D341Med (cell line): ENCODE results near the gene FMNL2.
"Not testable (repeated sequence)": the region's sequence is repeated elsewhere in the genome, so short reads cannot be mapped to it uniquely, and the experiment has no call there.

ENCODE experiments used
- DNase-seq: peaks from one replicate; pipeline ENCODE4 v3.0.0; 2012; ENCODE audit warnings: low spot score

The FMNL2 gene

DNA sequence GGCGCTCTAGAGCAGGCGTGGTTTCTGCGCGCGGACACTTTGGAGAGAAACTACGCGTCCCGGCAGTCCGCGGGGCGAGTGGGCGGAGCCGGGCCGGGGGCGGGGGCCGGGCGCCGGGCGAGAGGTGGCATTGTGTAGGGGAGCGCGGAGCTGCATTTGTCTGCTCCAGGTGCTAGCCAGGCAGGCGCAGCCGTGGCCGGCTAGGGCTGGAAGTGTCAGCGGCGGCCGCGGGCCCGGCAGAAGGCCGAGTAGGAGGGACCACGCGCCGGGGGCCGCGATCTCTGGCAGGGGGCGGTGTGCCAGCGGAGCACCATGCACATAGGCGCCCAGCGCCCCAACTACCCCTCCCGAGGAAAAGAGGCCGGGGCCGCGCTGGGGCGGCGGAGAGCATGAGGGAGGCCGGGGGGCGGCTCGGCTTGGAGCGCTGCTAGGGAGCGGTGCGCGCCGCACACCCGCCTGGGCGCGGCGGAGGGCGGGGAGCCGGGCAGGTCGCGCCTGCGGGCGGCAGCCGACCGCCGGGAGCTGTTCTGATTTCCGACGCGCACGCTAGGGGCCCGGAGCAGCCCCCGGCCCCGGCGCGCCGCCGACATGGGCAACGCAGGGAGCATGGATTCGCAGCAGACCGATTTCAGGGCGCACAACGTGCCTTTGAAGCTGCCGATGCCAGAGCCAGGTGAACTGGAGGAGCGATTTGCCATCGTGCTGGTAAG, at the start of gene FMNL2:
Gene FMNL2, plus strand, starts transcription at position 159 of the 710 bp plus-strand sequence.
- peak; percentile 93 for DNase-seq

DNA sequence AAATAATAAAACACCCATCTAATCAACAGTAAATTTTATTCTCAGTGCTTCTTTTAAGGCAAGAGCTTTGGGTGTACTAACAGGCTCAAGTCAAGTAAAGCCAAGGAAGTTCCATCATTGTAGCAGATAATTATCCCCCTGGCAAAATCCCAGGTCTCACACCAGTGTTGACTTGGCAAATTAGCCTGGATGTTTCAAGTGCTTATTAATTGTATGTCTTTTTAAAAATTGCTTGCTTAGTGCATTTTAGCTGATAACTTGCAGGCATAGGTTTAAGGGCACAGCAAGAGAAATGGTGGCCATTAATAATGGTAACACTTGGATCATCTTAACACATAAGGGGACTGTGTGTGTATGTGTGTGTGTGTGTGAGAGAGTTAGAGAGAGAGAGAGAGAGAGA, 42.0 kb upstream of the FMNL2 start:
- no peak for DNase-seq

DNA sequence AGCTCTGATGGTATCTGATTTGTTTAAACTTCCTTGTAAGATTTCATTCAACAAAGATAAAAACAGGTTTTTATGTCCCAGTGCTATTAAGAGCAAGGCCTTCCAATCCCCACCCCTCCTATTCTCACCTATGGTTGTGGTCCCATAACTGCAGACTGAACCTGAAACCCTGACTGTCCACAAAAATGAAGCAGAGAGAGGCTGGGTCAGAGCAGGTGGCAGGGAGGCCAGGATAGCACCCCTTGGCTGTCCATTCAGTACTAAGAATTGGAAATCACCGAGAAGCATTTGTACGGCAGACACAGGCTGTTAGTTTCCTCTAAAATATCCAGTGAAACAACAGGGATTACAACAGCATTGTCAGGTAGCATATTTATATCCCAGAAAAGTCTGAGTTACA, 37.3 kb upstream of the FMNL2 start:
- no peak for DNase-seq

DNA sequence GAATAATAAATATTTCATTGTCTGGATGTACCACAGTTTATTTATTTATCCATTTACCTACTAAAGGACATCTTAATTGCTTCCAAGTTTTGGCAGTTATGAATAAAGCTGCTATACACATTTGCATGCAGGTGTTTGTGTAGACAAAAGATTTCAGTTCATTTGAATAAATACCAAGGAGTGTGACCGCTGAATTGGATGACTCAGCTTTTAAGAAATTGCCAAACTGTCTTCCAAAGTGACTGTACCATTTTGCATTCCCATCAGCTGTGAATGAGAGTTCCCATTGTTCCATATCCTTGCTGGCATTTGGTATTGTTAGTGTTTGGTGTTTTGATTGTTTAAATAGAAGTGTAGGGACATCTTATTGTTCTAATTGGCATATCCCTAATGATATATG, 36.2 kb upstream of the FMNL2 start:
- DNase-seq: no peak

DNA sequence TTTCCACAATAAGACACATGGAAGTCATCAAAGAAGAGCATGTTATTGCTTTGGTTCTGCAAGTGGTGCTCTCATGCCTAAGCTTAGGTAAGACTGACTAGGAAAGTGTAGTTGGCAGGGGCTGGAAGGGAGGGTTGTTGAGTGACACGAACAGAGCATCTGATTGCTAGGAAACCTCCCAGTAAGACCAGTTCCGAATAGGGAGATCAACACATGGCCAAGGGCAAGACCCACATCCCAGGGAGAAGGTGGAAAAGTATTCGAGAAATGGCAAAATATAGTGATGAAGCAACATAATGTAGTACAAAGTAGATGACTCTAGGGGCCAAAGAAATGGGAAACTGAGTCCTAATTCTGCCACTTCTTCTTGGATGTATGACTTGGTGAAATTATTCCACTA, 33.8 kb upstream of the FMNL2 start:
- no peak for DNase-seq

DNA sequence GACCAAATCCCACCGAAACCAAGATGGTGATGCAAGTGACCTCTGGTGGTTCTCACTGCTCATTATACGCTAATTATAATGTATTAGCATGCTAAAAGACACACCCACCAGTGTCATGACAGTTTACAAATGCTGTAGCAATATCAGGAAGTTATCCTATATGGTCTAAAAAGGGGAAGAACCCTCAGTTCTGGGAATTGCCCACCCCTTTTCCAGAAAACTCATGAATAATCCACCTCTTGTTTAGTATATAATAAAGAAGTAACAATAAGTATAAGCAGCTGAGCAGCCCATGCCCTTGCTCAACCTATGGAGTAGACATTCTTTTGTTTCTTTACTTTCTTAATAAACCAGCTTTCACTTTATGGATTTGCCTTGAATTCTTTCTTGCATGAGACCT, 31.0 kb upstream of the FMNL2 start:
- DNase-seq: no peak

DNA sequence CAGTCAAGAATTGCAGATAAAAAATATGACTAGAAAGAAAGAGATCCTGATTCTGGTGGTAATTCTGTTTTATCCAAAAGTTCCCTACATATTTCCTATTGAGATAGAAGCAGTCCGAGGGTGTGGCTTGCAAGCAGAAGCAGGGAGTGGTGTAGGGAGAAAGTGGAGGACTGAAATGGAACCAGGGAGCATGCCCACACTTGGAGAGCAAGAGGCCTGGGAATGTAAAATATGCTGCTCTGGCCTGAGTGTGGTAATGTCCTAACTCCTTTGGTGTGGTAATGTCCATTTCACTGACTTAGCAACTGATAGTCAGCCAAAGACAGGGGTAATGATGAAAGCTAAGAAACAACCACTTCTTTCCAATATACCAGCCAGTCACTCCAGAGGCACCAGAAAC, 30.1 kb upstream of the FMNL2 start:
- DNase-seq: no peak

DNA sequence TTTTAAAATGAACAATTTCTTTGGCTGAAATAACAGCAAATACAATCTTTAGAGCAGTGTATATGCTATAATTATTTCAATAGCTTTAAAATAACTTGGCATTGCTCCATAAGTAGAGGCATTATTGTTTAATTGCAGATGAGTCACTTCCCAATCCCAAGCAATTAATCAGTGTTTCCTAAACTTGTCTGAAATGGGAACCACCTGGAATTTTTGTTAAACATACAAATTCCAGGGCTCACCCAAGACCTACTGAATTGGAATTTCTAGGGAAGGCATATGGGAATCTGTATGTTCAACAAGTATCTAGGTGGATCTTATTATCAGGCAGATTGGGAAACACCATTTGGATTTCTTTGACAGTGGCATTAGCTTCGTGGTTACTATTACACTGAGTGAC, 27.1 kb upstream of the FMNL2 start:
- no peak for DNase-seq

DNA sequence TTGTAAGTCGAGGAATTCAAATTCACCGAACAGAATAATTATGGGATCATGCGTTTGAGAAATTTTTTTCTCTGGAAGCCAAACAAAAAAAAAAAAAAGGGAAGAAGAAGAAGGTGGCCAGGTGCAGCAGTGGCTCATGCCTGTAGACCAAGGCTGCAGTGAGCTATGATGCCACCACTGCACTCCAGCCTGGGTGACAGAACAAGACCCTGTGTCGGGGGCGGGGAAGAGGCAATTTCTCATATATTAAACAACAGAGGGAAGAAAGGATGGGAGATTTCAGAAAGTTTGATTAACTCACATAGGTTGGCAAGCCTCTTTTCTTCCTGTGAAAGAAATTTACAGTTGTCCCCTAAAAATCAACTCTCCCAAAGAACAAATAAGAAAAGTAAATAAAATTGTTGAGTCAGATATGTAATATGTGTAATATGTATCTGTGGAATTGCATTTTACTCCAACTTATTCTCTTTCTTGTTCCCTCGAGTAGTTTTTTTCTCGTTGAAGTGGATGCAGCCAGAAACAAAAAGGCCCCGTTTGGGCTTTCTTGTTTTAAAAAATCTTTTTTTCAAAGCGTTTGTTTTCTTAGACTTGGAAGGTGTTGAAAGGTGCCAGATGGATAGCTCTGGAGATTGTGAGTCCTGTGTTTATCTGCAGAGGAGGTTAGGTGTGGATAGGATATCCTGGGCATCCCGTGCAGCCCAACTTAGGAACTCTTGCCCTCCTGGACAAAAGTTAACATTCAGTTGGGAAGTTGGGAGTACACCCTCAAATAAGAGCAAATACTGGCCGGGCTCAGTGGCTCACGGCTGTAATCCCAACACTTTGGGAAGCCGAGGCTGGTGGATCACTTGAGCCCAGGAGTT, 25.4 kb upstream of the FMNL2 start:
- DNase-seq: no peak

DNA sequence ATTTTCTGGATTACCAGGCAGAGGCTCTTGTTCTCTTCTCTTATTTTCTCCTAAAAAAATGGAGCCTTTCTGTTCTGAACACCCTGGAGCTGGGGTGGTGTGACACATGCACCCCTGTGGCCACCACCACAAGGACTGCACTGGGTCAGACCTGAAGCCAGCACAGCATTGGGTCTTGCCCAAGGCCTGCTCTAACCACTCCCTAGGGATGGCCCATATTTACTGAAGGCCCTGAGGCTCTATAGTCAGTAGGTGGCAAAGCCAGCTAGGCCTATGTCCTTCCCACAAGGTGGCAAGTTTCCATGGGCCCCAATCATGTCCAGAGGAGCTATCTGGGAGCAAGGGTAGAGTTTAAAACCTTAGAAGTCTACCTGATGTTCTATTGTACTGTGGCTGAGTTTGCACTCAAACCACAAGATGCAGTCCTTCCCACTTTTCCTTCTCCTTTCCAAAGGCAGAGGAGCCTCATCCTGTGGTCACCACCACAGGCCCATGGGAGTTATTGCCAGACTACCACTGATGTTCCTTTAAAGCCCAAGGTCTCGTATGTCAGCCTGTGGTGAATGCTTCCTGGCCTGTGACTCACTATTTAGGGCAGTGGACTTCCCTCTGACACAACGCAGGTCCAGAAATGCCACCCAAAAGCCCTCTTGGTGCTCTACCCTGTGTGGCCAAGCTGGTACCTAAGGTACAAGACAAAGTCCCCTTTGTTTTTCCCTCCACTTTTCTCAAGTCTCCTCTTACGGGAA, 15.0 kb upstream of the FMNL2 start:
- DNase-seq: no peak

DNA sequence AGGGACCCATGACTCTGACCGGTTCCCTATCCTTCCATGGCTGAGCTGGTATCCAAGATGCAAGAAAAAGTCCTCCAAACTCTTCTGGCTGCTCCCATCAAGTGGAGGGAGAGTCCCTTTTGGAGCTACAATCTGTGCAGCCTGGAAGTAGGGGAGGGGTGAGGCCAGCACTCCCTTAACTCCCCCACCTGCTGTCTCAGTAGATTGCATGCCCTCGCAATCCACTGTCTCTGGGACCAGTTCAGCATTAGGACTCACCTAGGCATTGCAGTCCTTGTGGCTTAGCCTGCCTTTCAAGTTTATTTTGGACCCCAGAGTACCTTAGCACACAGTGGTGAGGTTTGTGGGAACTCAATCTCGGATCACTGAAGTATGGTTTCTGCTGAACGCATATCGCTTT, 14.2 kb upstream of the FMNL2 start:
- DNase-seq: no peak

DNA sequence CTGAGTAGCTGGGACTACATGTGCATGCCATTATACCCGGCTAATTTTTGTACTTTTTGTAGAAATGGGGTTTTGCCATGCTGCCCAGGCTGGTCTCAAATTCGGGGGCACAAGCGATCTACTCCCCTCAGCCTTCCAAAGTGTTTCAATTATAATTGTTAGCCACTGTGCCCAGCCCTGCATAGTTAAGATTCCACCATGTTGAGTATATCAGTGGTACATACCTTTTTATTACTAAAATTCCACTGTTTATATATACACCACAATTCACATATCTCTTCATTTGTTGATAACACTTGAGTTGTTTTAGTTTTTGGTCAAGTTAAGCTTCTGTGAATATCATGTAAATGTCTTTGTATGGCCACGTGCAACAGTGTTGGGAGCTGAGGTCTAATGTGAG, 12.8 kb upstream of the FMNL2 start:
- DNase-seq: no peak

DNA sequence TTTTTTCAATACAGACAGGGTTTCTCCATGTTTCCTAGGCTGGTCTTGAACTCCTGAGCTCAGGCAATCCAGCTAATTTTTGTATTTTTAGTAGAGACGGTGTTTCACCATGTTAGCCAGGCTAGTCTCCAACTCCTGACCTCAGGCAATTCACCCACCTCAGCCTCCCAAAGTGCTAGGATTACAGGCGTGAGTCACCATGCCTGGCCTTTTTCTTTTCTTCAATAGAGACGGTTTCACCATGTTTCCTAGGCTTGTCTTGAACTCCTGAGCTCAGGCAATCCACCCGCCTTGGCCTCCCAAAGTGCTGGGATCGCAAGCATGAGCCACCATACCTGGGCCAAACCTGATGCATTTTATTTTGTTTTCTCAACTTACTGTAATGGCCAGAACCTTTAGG, 9.8 kb upstream of the FMNL2 start:
- not testable (repeated sequence) for DNase-seq

DNA sequence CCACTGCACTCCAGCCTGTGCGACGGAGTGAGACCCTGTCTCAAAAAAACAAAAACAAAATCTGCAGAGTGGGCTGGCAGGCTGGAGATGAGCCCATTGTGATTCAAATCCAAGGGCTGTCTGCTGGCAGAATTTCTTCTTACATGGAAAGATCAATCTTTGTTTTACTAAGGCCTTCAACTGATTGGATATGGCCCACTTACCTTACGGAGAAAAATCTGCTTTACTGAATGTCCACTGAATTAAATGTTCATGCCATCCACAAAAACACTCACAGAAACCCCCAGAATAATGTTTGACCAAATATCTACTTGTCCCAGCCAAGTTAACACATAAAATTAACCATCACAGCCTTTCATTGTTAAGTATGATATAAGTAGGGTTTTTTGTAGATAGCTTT, 8.3 kb upstream of the FMNL2 start:
- DNase-seq: no peak

DNA sequence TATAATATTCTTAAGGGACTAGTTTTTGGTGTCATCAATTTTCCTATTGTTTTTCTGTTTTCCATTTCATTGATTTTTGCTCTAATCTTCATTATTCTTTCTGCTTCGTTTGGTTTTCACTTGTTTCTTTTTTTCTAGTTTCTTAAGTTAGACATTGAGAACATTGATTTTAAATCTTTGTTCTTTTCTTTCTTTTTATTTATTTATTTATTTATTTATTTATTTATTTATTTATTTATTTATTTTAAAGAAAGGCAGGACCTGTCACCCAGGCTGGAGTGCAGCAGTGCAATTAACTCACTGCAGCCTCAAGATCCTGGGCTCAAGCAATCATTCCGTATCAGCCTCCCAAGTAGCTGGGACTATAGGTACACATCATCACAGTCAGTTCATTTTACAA, 7.0 kb upstream of the FMNL2 start:
- no peak for DNase-seq

DNA sequence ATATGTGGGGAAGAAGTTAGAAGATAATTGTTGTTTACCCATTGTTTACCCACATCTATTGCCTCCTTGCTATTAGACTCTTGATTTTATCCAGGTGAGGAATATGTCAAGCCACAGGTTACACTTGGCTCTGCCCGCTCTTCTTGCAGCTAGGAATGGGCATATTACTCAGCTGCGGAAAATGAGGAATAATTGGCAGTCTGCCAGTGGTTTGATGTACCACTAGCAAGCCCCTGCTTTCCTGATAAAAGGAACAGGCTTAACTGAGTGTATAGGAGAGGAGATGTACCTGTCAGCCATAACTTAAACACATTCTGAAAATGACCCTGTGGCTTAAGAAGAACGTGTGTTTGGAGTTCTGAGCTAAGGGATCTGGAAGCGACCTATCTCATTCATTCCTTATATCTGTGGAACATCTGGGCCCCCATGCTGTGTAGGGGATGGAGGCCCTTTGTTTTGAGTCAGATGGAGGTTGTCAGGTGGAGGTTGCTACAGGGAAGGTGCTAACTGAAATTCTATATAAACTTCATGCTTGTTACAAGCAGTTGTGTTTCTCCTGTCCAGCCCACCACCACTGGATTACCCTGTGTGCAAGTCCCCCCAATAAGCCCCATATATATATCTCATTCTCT, 4.6 kb upstream of the FMNL2 start:
- no peak for DNase-seq

DNA sequence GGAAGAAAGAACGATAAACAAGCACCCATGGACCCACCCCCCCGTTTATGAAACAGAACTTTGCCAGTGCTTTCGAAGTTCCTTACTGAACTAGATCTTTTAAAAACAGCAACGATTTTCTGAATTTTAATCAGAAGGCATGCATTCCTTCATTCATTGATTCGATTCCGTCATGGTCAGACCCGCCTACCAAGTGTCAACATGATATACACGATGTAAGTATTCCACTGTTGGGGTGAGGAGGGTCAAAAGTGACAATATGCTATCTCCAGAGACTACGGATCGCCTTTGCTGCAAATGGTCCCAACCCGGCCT, 316 bp upstream of the FMNL2 start:
- DNase-seq: no peak

DNA sequence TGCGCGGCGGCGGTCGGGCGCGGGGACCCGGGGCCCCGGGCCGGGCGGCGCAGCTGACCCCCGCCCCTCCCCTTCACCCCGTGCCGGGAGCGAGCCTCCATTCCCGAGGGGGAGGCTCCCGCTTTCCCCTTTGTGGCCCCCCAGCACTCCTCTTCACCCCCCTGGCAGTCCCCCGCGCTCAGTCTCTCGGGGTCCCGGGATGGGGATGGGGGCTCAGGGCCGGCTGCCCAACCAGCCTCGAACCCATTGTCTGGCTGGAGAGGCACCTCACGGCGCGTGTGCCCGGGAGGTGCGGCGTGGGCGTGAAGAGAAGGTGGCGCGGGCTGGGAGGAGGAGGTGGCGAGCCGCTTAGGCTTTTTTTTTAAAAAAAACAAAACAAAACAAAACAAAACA, 748 bp downstream of the FMNL2 start:
- peak; percentile 63 for DNase-seq

DNA sequence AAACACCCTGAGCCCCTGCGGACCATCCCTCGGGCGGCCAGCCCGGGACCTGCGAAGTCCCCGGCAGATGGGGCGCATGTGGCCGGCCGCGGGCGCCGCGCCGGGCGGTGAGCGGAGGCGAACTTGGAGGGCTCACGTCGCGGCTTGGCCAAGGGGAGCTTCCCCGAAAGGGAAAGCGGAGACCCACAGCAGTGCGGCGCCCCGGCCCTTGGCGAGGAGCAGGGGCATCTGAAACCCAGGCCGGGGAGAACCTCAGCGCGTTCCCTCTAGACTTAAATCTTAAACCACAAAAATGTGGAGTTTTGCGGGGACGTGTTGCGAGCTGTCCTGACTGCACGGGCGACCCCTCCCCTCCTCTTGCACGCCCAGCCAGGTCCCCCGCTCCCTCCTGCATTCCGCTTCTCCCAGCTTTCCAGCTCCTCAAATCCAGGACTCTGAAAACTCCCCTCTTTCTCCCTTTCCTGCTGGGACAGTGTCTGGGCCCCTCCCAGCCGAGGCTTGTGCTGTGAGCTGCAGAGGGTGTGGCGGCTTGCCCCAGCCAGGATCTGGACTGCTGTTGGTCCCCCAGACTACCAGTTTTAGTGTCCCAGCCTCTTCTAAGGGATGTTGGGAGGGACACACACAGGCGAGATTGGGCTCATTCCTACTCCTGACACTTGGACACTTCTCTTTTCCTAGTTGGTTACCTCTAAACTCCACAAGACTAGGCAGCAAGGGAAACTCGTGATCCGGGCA, 1.3 kb downstream of the FMNL2 start:
- peak; percentile 71 for DNase-seq

DNA sequence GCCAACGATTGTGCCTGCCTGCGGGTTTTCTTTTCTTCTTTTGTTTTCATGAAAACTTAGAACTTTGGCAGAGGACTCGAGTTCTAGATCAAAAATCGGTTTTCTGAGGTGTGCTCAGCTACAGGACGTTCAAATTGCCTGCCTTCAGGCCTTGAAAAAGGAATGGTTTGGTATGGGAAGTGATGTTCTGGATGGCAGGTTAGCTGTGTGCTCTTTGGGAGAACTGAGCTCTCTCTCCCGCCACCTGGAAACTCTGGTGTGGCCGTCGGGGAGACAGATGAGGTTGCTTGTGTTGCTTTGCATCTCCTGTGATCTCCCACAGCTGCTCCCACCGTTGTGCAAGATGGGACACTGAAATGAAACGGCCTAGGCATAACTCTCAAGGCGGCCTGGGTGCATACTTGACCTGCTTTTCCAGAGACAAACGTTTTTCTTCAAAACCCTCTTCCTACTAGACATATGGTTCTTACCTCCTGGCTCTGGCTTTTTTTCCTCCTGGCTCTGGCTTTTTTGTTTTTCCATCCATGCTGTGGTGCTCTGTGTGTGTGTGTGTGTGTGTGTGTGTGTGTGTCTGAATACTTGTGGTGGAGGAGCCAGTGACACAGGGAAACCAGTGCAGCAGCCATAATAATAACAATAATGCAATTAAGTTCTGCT, 2.0 kb downstream of the FMNL2 start:
- peak; percentile 36 for DNase-seq

DNA sequence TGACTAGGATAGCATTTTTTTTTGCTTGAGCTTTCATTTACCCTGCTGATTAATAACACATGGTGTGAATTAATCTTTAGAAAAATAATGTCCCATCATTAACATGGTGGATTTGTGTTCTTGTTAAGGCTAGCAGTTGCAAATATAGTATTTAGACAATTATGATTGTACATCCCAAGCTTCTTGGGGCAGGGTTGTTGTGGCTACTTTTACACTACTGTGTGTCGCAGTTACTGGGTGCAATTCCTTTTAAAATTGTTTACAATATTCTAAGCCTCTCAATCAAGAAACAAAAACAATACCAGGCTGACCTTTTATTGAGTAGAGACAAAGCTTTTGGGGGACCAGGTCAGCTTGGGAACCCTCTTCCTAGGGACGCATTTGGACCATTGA, 2.5 kb downstream of the FMNL2 start:
- DNase-seq: no peak
